Mesothelial cell of epicardium (in vitro differentiated cells): ENCODE results near the gene STAG1. TPM values are rescaled to one million over a fixed set of nuclear protein-coding genes. Genes with fewer than 3 reads are reported as not detected.

Experiments used
- DNase-seq, 2 experiments: peaks; one replicate each; pipeline ENCODE4 v3.0.0; 2021; ENCODE audit warnings: low spot score in 2 of 2; ENCODE audit not compliant: unreplicated experiment in 2 of 2
- H3K27ac Mint-ChIP-seq: 2 replicates; pipeline ENCODE4 v1.8.0; 2021; ENCODE audit warnings: mixed read lengths
- H3K27me3 Mint-ChIP-seq: 2 replicates; pipeline ENCODE4 v1.8.0; 2021; ENCODE audit warnings: low read depth, mixed read lengths
- H3K36me3 Mint-ChIP-seq: 2 replicates; pipeline ENCODE4 v1.8.0; 2021; ENCODE audit warnings: mixed read lengths
- H3K4me1 Mint-ChIP-seq: 2 replicates; pipeline ENCODE4 v1.8.0; 2021; ENCODE audit warnings: mixed read lengths
- H3K4me3 Mint-ChIP-seq: 2 replicates; pipeline ENCODE4 v1.8.0; 2021; ENCODE audit warnings: mild to moderate bottlenecking, moderate library complexity, mixed read lengths
- H3K9me3 Mint-ChIP-seq: 2 replicates; pipeline ENCODE4 v1.8.0; 2021; ENCODE audit warnings: mixed read lengths
- CTCF ChIP-seq: fragments of 200-600 bp; sonication (generic); IDR thresholded peaks from one replicate; pipeline ENCODE4 v1.5.0; 2021; ENCODE audit warnings: antibody characterized with exemption; ENCODE audit not compliant: unreplicated experiment
- total RNA-seq: library from RNA; stranded (reverse); gene quantifications from 3 replicates; pipeline ENCODE4 v1.2.1, GENCODE V29; 2021

Gene STAG1
- total RNA-seq, 1 donor from 2014 or later: 51.8 TPM

GRCh38 chr3:136463170-136463569 is 289.0 kb downstream of the STAG1 start:
- H3K27ac Mint-ChIP-seq: no peak overlapping the region
- H3K4me1 Mint-ChIP-seq: no peaks in the 10 kb centered on the region
- H3K4me3 Mint-ChIP-seq: no peak overlapping the region
- peaks cover 55% of the 10 kb centered on the region for H3K9me3 Mint-ChIP-seq
- TF ChIP-seq CTCF: no peak
- H3K27me3 Mint-ChIP-seq: no peaks in the 10 kb centered on the region
- H3K36me3 Mint-ChIP-seq: peaks cover 65% of the 10 kb centered on the region
- DNase-seq: no peak

GRCh38 chr3:136457793-136458192 is 294.4 kb downstream of the STAG1 start:
- Mint-ChIP-seq H3K9me3 (peaks cover 67% of the 10 kb centered on the region), H3K36me3 (peaks cover 75% of the 10 kb centered on the region), H3K27ac (no peak overlapping the region), H3K4me1 (no peaks in the 10 kb centered on the region), H3K4me3 (no peak overlapping the region), H3K27me3 (no peaks in the 10 kb centered on the region)
- TF ChIP-seq CTCF: no peak
- DNase-seq: no peak

- DNase-seq: no peak
- Mint-ChIP-seq H3K4me1 (no peaks in the 10 kb centered on the region), H3K4me3 (no peak overlapping the region), H3K9me3 (peaks cover 54% of the 10 kb centered on the region), H3K27ac (no peak overlapping the region), H3K27me3 (no peaks in the 10 kb centered on the region), H3K36me3 (peaks cover 67% of the 10 kb centered on the region)
- peak; percentile 33 for TF ChIP-seq CTCF
These were observed 296.0 kb downstream of the STAG1 start for GRCh38 chr3:136456196-136456595.

GRCh38 chr3:136444581-136444980 is 307.6 kb downstream of the STAG1 start:
- DNase-seq: no peak
- no peaks in the 10 kb centered on the region for H3K4me1 Mint-ChIP-seq
- no peak overlapping the region for H3K27ac Mint-ChIP-seq
- peaks cover 5% of the 10 kb centered on the region for H3K9me3 Mint-ChIP-seq
- H3K36me3 Mint-ChIP-seq: peaks cover 36% of the 10 kb centered on the region
- H3K4me3 Mint-ChIP-seq: no peak overlapping the region
- no peaks in the 10 kb centered on the region for H3K27me3 Mint-ChIP-seq
- TF ChIP-seq CTCF: no peak

- Mint-ChIP-seq H3K9me3 (peaks cover 2% of the 10 kb centered on the region), H3K4me3 (no peak overlapping the region), H3K27me3 (no peaks in the 10 kb centered on the region), H3K27ac (no peak overlapping the region), H3K36me3 (peaks cover 26% of the 10 kb centered on the region), H3K4me1 (peaks cover 12% of the 10 kb centered on the region)
- no peak for DNase-seq
- no peak for TF ChIP-seq CTCF
These were observed 315.1 kb downstream of the STAG1 start for GRCh38 chr3:136437043-136437442.

GRCh38 chr3:136434429-136434828 is 317.7 kb downstream of the STAG1 start:
- no peak overlapping the region for H3K4me3 Mint-ChIP-seq
- H3K27me3 Mint-ChIP-seq: no peaks in the 10 kb centered on the region
- H3K4me1 Mint-ChIP-seq: peaks cover 12% of the 10 kb centered on the region
- no peak for TF ChIP-seq CTCF
- peaks cover 7% of the 10 kb centered on the region for H3K9me3 Mint-ChIP-seq
- DNase-seq: no peak
- no peak overlapping the region for H3K27ac Mint-ChIP-seq
- H3K36me3 Mint-ChIP-seq: peaks cover 22% of the 10 kb centered on the region
